Measurements from ENCODE around the gene POLR2C.
"Not testable (repeated sequence)": the region's sequence is repeated elsewhere in the genome, so short reads cannot be mapped to it uniquely, and the experiment has no call there.

POLR2C gene

DNA sequence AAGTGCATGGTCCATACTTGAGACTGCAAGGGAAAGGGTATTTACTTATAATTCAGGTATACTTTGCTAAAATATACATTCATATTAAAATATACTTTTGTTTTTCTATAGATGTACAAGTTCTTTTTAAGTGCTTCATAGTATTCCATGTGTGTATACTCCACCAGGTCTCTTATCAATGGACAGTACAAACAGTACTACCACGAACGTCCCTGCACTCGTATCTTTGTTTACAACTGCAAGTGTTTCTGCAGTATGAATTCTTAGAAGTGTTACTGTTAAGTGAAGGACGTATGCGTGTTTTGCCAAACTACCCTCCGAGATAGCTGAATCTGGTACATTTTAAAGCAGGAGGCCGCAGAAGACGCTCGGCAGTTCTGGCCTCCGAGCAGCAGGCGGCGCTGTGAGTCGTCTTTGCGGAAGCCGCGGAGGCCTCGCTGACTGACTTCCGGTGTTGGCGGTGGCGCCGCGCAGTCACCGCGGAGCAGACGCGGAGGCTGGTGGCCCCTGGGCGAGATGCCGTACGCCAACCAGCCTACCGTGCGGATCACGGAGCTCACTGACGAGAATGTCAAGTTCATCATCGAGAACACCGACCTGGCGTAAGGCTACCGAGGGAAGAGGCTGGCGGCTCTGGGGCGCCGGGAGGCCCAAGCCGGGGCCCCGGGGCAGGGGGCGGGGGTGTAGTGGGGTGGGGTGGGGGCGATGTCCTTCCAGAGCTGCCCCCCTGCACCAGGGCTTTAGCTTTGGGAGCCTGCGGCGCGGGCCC, at the start of gene POLR2C:
Gene POLR2C (plus strand): TSS at position 471 of the 769 bp plus-strand sequence. CDS start 46 bp downstream, at position 517.
- DNase-seq: peak; percentile 86 to 93

- DNase-seq: no peak
Measured at GRCh38 chr16:57413301-57413730, 49.2 kb upstream of the POLR2C start.

- no peak for DNase-seq
Measured at GRCh38 chr16:57413733-57414132, 48.7 kb upstream of the POLR2C start.

GRCh38 chr16:57416084-57416483, 46.4 kb upstream of the POLR2C start:
- no peak for DNase-seq

DNA sequence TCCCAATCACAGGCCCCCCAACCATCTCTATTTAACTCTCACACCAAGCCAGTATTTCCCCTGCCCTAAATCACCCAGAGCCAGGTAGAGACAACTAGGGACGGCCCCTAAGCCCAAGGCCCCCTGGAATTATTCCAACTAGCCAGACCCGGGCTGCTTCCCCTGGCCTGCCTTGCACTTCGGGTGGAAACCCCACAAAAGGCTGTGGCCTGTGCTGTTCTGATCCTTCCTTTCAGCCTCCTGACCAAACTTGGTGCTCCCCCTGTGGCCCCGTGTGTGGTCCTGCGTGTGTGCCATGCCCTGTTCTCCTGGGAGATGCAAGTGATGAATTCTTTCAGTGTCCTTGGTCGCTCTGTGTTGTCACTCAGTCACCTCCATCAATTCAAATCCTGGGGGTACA, 43.0 kb upstream of the POLR2C start:
- no peak for DNase-seq

DNA sequence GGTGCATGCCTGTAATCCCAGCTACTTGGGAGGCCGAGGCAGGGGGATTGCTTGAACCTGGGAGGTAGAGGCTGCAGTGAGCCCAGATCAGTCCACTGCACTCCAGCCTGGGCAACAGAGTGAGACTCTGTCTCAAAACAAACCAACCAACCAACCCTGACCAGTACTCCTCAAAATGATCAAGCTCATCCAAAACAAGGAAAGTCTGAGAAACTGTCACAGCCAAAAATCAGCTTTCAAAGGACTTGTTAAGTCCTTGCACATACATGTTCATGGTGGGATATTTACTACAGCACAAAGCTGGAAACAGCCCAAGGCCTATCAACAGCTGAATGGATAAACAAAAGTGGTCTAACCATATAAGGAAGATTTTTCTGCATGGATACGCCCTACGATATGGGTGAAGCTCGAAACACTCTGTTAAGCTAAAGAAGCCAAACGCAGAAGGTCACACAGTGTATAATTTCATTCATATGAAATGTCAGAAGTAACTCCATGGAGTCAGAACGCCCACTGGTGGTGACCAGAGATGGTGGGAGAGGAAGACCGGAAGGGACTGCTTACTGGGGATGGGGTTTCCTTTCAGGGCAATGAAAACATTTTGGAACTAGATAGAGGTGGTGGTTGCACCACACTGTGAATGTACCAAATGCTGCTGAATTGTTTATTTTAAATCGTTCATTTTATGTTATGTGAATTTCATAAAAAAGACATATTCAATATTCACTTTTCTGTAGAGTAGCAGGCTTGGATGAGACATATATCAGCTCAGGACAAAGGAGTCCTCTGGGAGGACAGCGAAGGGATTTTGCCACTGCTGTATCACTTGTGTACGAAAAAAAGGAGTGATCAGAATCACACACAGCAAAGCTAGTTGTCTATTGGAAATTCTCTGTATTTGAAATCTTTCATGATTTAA, 40.2 kb upstream of the POLR2C start:
- DNase-seq: no peak

DNA sequence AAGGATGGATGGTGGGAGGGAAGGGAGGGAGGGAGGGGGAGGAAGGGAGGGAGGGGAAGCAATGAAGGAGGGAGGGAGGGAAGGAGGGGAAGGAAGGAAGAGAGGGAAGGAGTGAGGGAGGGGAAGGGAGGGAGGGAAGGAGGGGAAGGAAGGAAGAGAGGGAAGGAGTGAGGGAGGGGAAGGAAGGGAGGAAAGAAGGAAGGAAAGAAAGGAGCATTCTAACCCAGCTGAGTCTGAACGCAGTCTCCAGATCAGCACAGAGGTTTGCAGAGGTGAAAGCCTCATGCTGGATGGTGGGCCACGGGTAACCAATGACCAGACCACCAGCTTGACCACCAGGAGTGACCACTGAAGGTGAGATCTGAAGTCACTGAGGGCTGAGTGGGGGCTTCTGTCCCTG, 39.3 kb upstream of the POLR2C start:
- DNase-seq: no peak

DNA sequence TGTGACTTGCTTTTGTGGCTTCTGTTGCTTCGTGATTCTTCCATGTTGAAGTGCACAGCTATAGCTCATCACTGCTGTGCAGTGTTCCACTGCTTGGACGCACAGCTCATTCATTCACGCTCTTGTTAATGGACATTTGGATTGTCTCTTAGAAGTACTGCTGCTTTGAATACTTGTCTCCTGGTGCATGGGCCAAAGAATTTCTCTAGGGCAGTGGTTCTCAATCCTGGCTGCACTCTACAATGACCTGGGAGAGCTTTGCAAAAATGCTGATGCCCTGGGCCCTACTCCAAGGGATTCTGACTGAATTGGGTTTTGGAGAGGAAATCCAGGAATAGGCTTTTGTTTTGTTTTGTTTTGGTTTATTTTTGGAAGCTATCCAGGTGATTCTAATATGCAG, 37.9 kb upstream of the POLR2C start:
- DNase-seq: no peak

GRCh38 chr16:57426356-57426755, 36.1 kb upstream of the POLR2C start:
- no peak for DNase-seq

DNA sequence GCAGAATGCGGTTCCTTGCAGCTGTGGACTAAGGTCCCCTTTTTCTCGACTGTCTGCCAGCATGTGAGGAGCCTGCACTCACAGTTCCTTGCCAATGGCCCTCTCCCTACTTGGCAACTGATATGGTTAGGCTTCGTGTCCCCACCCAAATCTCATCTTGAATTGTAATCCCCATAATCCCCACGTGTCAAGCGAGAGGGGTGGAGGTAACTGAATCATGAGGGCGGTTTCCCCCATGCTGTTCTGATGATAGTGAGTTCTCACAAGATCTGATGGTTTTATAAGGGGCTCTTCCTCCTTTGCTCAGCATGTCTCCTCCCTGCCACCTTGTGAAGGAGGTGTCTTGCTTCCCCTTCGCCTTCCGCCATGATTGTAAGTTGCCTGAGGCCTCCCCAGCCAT, 35.2 kb upstream of the POLR2C start:
- no peak for DNase-seq

GRCh38 chr16:57427824-57428223, 34.7 kb upstream of the POLR2C start:
- no peak for DNase-seq

- DNase-seq: no peak
Measured at GRCh38 chr16:57430955-57431354, 31.5 kb upstream of the POLR2C start.

- DNase-seq: no peak
Measured at GRCh38 chr16:57432505-57432904, 30.0 kb upstream of the POLR2C start.

DNA sequence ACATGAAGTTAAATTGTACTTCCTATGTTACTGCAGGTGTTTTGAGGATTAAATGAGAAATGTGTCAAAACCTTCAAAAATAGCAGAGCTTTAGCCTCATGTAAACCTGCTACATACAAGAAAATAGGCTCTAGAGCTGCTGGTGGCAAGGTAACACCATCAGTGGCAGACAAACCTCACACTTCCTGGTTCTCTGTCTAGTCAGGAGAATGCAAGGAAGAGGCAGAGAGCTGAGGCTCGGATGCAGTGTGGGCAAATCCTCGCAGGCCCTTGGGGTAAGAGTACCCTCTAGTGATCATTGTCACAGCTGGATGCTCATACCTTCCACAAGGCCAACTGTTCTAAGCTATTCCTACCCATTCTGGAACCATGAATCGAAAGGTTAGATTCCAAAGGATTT, 29.5 kb upstream of the POLR2C start:
- DNase-seq: no peak

DNA sequence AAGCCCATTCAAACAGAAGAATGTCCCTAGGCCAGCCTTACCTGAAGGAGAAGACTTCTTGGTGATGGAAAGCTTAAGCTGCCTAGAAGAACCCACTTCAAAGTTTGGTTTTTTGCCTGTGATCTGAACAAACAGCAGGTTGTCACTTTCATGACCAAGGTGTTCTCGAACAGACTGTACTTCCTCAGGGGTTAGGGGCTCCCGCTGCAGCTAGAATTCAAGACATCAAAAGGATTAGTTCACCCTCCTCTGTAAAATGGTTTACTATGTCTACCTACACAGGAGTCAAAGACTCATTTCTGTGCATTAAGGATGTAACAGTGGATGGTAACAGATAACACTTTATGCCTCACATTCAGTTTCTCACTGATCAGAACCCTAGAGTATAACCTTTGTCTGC, 28.5 kb upstream of the POLR2C start:
- DNase-seq: no peak

- no peak for DNase-seq
Measured at GRCh38 chr16:57435838-57436237, 26.6 kb upstream of the POLR2C start.

GRCh38 chr16:57439947-57440346, 22.5 kb upstream of the POLR2C start:
- DNase-seq: not testable (repeated sequence)

DNA sequence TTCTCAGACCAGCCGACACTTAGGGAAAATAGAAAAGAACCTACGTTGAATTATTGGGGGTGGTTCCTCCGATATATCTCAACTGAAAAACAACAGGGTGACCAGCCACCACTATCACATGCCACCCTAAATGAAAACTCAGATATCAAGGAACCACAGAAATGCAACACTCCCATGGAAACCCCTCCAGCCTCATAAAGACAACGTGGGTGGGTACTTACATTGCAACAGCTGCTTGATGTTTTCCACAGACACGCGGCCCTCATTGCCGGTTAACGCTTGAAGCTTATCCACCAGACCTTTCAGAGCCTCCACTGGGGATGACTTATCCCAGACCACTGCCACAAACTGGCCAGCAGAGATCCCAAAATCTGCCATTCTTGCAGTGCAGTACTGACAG, 21.9 kb upstream of the POLR2C start:
- DNase-seq: not testable (repeated sequence)

DNA sequence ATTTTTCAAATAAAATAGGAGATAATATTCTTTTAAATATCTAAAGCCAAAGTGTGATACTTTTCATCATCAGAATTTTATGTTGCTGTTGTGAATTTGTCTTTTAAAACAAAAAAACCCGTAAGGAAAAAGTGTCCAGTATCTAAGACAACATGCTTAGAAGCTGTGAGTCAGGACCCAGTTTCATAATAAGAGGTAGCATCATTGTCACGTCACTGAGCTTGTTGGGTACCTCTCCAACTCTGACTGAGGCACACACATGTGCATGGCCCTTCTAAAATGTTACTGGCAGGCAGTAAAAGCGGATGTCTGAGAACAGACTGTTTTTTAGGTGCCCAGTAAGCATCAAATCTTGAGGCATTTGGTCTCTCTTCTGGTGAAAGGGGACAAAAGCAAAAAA, 17.8 kb upstream of the POLR2C start:
- no peak for DNase-seq

- no peak for DNase-seq
Measured at GRCh38 chr16:57445510-57445909, 17.0 kb upstream of the POLR2C start.

GRCh38 chr16:57446531-57447185, 15.8 kb upstream of the POLR2C start:
- no peak for DNase-seq

DNA sequence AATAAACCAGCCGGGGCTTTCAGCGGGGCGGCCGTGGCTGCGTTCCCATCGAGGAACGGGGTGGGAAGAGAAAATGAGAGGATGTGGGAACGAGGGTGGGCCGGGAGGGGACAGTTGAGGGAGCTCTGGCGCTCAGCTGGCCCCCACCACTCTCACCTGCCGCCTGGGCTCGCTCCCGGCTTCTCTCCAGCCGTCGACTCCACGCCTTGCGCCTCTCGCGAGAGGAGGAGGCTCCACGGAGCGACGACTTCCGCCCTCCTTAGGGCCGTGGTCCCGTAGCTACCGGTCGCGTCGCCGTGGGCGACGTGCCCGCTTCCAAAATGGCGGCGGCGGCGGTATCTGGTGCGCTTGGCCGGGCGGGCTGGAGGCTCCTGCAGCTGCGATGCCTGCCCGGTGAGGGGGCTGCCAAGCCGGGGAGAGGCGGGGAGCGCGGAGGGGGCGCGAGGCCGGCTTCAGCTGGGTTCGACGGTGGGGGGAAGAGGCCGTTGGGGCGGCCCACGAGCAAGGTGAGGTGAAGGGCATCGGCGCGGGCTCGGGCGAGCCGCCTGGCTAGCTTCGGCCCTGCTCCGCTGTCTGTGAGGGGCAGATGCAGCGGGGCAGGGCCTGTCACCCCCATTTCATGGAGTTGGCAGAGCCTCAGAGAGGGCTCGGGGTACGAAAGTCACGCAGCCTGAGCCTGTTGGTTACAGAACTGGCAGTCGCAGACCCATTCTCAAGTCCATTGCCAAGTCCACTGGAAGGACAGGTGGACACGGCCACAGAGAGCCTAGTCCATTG, 15.1 kb upstream of the POLR2C start, which contains the start of the genes CIAPIN1 and COQ9:
Gene CIAPIN1 (minus strand): TSS at position 200 of the 777 bp plus-strand sequence. CDS start 6,457 bp downstream, outside the sequence.
Gene COQ9 (plus strand): TSS at position 294 of the 777 bp plus-strand sequence. CDS start 27 bp downstream, at position 321.
- DNase-seq: peak; percentile 90 to 93

All from stimulated activated CD4-positive, alpha-beta T cell treated with anti-CD3 and anti-CD28 coated beads, Interleukin-4, amount 100 ng/mL, for 4 hours (primary cell).